ENCODE measurements around the gene EVC. TPM values are rescaled to one million over a fixed set of nuclear protein-coding genes. Genes with fewer than 3 reads are reported as not detected.

The EVC gene
- total RNA-seq, 2 experiments from 2014 or later: 0.70 to 1.5 TPM

GRCh38 chr4:5839751-5840674 lies 129.0 kb downstream of the EVC start:
- Mint-ChIP-seq H3K4me3 (no peak overlapping the region), H3K9me3 (no peaks in the 10 kb centered on the region), H3K27ac (no peak overlapping the region), H3K27me3 (peaks cover 6% of the 10 kb centered on the region), H3K36me3 (ENCODE audit: low read depth) (no peaks in the 10 kb centered on the region), H3K4me1 (ENCODE audit: low read depth) (no peaks in the 10 kb centered on the region)
- peaks cover 0 to 14% of the 10 kb centered on the region in 2 experiments for H3K9me3 ChIP-seq (ENCODE audit: control insufficient read depth in 1 of 2, insufficient read depth in 1 of 2, low read length in 2 of 2)
- no peak overlapping the region for H3K4me3 ChIP-seq (ENCODE audit: low read length)
- DNase-seq (no peak), ATAC-seq (ENCODE audit: poor library complexity) (no peak)
- CTCF ChIA-PET: no interaction called here
- no peaks in the 10 kb centered on the region for H3K27me3 ChIP-seq (ENCODE audit: control insufficient read depth in 1 of 2, insufficient read depth in 2 of 2, low read length in 2 of 2)
- intact Hi-C loops (cut with DNase I, micrococcal nuclease): no loop called here
- no peak overlapping the region for H3K27ac ChIP-seq (ENCODE audit: low read depth in 1 of 2, low read length in 2 of 2)
- POLR2A ChIA-PET: no interaction called here
- H3K4me1 ChIP-seq (ENCODE audit: insufficient read depth, low read length): no peaks in the 10 kb centered on the region
- TF ChIP-seq CTCF (IDR thresholded peaks at IDR 0.05): no peak
- H3K36me3 ChIP-seq (ENCODE audit: insufficient read depth, low read length): no peaks in the 10 kb centered on the region

GRCh38 chr4:5842456-5842855 lies 131.5 kb downstream of the EVC start:
- peaks cover 0 to 18% of the 10 kb centered on the region in 2 experiments for H3K9me3 ChIP-seq (ENCODE audit: control insufficient read depth in 1 of 2, insufficient read depth in 1 of 2, low read length in 2 of 2)
- no peak for TF ChIP-seq CTCF (IDR thresholded peaks at IDR 0.05)
- CTCF ChIA-PET: no interaction called here
- no peak for ATAC-seq (ENCODE audit: poor library complexity)
- Mint-ChIP-seq H3K27ac (no peak overlapping the region), H3K36me3 (ENCODE audit: low read depth) (no peaks in the 10 kb centered on the region), H3K9me3 (no peaks in the 10 kb centered on the region), H3K4me1 (ENCODE audit: low read depth) (no peaks in the 10 kb centered on the region), H3K4me3 (no peak overlapping the region), H3K27me3 (peaks cover 12% of the 10 kb centered on the region)
- POLR2A ChIA-PET: no interaction called here
- intact Hi-C loops (cut with DNase I, micrococcal nuclease): no loop called here
- H3K4me1 ChIP-seq (ENCODE audit: insufficient read depth, low read length): no peaks in the 10 kb centered on the region
- DNase-seq: no peak
- H3K36me3 ChIP-seq (ENCODE audit: insufficient read depth, low read length): no peaks in the 10 kb centered on the region
- H3K27me3 ChIP-seq (ENCODE audit: control insufficient read depth in 1 of 2, insufficient read depth in 2 of 2, low read length in 2 of 2): no peaks in the 10 kb centered on the region
- H3K27ac ChIP-seq (ENCODE audit: low read depth in 1 of 2, low read length in 2 of 2): no peak overlapping the region
- no peak overlapping the region for H3K4me3 ChIP-seq (ENCODE audit: low read length)

- Mint-ChIP-seq H3K27me3 (peaks cover 9% of the 10 kb centered on the region), H3K4me1 (ENCODE audit: low read depth) (no peaks in the 10 kb centered on the region), H3K36me3 (ENCODE audit: low read depth) (no peaks in the 10 kb centered on the region), H3K4me3 (no peak overlapping the region), H3K9me3 (no peaks in the 10 kb centered on the region), H3K27ac (no peak overlapping the region)
- Histone ChIP-seq H3K9me3 (ENCODE audit: control insufficient read depth in 1 of 2, insufficient read depth in 1 of 2, low read length in 2 of 2) (peaks cover 0 to 18% of the 10 kb centered on the region in 2 experiments), H3K36me3 (ENCODE audit: insufficient read depth, low read length) (no peaks in the 10 kb centered on the region), H3K27me3 (ENCODE audit: control insufficient read depth in 1 of 2, insufficient read depth in 2 of 2, low read length in 2 of 2) (no peaks in the 10 kb centered on the region), H3K4me3 (ENCODE audit: low read length) (no peak overlapping the region), H3K27ac (ENCODE audit: low read depth in 1 of 2, low read length in 2 of 2) (no peak overlapping the region), H3K4me1 (ENCODE audit: insufficient read depth, low read length) (no peaks in the 10 kb centered on the region)
- no peak for TF ChIP-seq CTCF (IDR thresholded peaks at IDR 0.05)
- intact Hi-C loops (cut with DNase I, micrococcal nuclease): no loop called here
- DNase-seq: no peak
- POLR2A ChIA-PET: no interaction called here
- CTCF ChIA-PET: no interaction called here
- no peak for ATAC-seq (ENCODE audit: poor library complexity)
These were observed 132.9 kb downstream of the EVC start for GRCh38 chr4:5843573-5844530.
